Stimulated activated memory B cell treated with anti-CD40 and anti-IgM and Interleukin-4, amounts not matched to agents 10 μg/mL and 1 μg/mL and 100 μg/mL, for 72 hours (primary cell): ENCODE results near the gene KDM4F.
A peak's percentile ranks its signal among the peaks of the same experiment; 100 is the strongest.
"Not testable (repeated sequence)": the region's sequence is repeated elsewhere in the genome, so short reads cannot be mapped to it uniquely, and the experiment has no call there.

ENCODE experiments used
- ATAC-seq: fragments of 150-1000 bp; cut with Tn5 transposase; 2 replicates; pipeline ENCODE4 v1.10.0; 2021
- H3K27ac Mint-ChIP-seq: one replicate; pipeline ENCODE4 v1.8.0; 2022; ENCODE audit warnings: mild to moderate bottlenecking, mixed read lengths
- H3K27me3 Mint-ChIP-seq: one replicate; pipeline ENCODE4 v1.8.0; 2022; ENCODE audit warnings: mixed read lengths
- H3K36me3 Mint-ChIP-seq: one replicate; pipeline ENCODE4 v1.8.0; 2022; ENCODE audit warnings: mixed read lengths
- H3K4me1 Mint-ChIP-seq: one replicate; pipeline ENCODE4 v1.8.0; 2022; ENCODE audit warnings: mixed read lengths
- H3K4me3 Mint-ChIP-seq: one replicate; pipeline ENCODE4 v1.8.0; 2022; ENCODE audit warnings: mild to moderate bottlenecking, moderate library complexity, mixed read lengths
- H3K9me3 Mint-ChIP-seq: one replicate; pipeline ENCODE4 v1.8.0; 2022; ENCODE audit warnings: mixed read lengths

Gene KDM4F

GRCh38 chr11:95049122-95049521 is at the start of gene KDM4F:
Gene KDM4F, plus strand, starts transcription at chr11:95049422.
- not testable (repeated sequence) for H3K4me1 Mint-ChIP-seq, H3K36me3 Mint-ChIP-seq
- H3K27me3 Mint-ChIP-seq, result peaks cover 21% of the 10 kb centered on the region

GRCh38 chr11:95003716-95004115 is 45.5 kb upstream of the KDM4F start:
- no peaks in the 10 kb centered on the region for H3K4me1 Mint-ChIP-seq
- H3K4me3 Mint-ChIP-seq, result no peak overlapping the region
- peaks cover 4% of the 10 kb centered on the region for H3K9me3 Mint-ChIP-seq
- H3K36me3 Mint-ChIP-seq, result peaks cover 3% of the 10 kb centered on the region
- peaks cover 16% of the 10 kb centered on the region for H3K27me3 Mint-ChIP-seq
- H3K27ac Mint-ChIP-seq, result no peak overlapping the region
- no peak for ATAC-seq

More at GRCh38 chr11:95049122-95049521, at the start of gene KDM4F:
- H3K4me3 Mint-ChIP-seq, H3K27ac Mint-ChIP-seq, ATAC-seq, H3K9me3 Mint-ChIP-seq: not testable (repeated sequence)

GRCh38 chr11:95005642-95006041 is 43.6 kb upstream of the KDM4F start:
- no peak for ATAC-seq
- H3K4me1 Mint-ChIP-seq, result no peaks in the 10 kb centered on the region
- H3K9me3 Mint-ChIP-seq, result peaks cover 4% of the 10 kb centered on the region
- peaks cover 21% of the 10 kb centered on the region for H3K27me3 Mint-ChIP-seq
- H3K36me3 Mint-ChIP-seq, result no peaks in the 10 kb centered on the region
- no peak overlapping the region for H3K27ac Mint-ChIP-seq
- no peak overlapping the region for H3K4me3 Mint-ChIP-seq

- H3K27me3 Mint-ChIP-seq, result peaks cover 44% of the 10 kb centered on the region
- H3K27ac Mint-ChIP-seq, result no peak overlapping the region
- no peaks in the 10 kb centered on the region for H3K4me1 Mint-ChIP-seq
Observed at GRCh38 chr11:95011376-95011775, 37.8 kb upstream of the KDM4F start.

GRCh38 chr11:95014184-95014821 is 34.9 kb upstream of the KDM4F start:
- Mint-ChIP-seq H3K27ac (no peak overlapping the region), H3K27me3 (peaks cover 35% of the 10 kb centered on the region), H3K9me3 (no peaks in the 10 kb centered on the region), H3K4me3 (no peak overlapping the region), H3K36me3 (no peaks in the 10 kb centered on the region), H3K4me1 (no peaks in the 10 kb centered on the region)
- no peak for ATAC-seq

More at GRCh38 chr11:95011376-95011775, 37.8 kb upstream of the KDM4F start:
- Mint-ChIP-seq H3K9me3 (peaks cover 4% of the 10 kb centered on the region), H3K36me3 (no peaks in the 10 kb centered on the region), H3K4me3 (no peak overlapping the region)
- ATAC-seq, result no peak

GRCh38 chr11:95016139-95016538 is 33.1 kb upstream of the KDM4F start:
- no peaks in the 10 kb centered on the region for H3K4me1 Mint-ChIP-seq
- no peaks in the 10 kb centered on the region for H3K36me3 Mint-ChIP-seq
- no peak overlapping the region for H3K4me3 Mint-ChIP-seq
- H3K27me3 Mint-ChIP-seq, result peaks cover 27% of the 10 kb centered on the region
- H3K27ac Mint-ChIP-seq, result no peak overlapping the region
- no peak for ATAC-seq
- no peaks in the 10 kb centered on the region for H3K9me3 Mint-ChIP-seq

- not testable (repeated sequence) for H3K27me3 Mint-ChIP-seq, H3K9me3 Mint-ChIP-seq, H3K4me3 Mint-ChIP-seq, ATAC-seq, H3K27ac Mint-ChIP-seq, H3K36me3 Mint-ChIP-seq, H3K4me1 Mint-ChIP-seq
Observed at GRCh38 chr11:95021468-95021867, 27.8 kb upstream of the KDM4F start.

- H3K36me3 Mint-ChIP-seq, result no peaks in the 10 kb centered on the region
- ATAC-seq, result no peak
Observed at GRCh38 chr11:95024958-95025357, 24.3 kb upstream of the KDM4F start, which contains the start of gene KDM4E. Gene KDM4E, plus strand, starts transcription at chr11:95025258. Its CDS starts 300 bp downstream, at chr11:95025558.

GRCh38 chr11:95025594-95025993 is 23.6 kb upstream of the KDM4F start:
- not testable (repeated sequence) for H3K27ac Mint-ChIP-seq

More at GRCh38 chr11:95024958-95025357, 24.3 kb upstream of the KDM4F start, which contains the start of gene KDM4E:
- H3K4me3 Mint-ChIP-seq, result no peak within 1 kb of the TSS
- H3K4me1 Mint-ChIP-seq, result no peaks in the 10 kb centered on the region
- no peaks in the 10 kb centered on the region for H3K27me3 Mint-ChIP-seq
- H3K9me3 Mint-ChIP-seq, result no peaks in the 10 kb centered on the region
- no peak within 1 kb of the TSS for H3K27ac Mint-ChIP-seq

GRCh38 chr11:95028357-95028756 is 20.9 kb upstream of the KDM4F start:
- no peaks in the 10 kb centered on the region for H3K36me3 Mint-ChIP-seq
- no peaks in the 10 kb centered on the region for H3K4me1 Mint-ChIP-seq
- no peaks in the 10 kb centered on the region for H3K27me3 Mint-ChIP-seq
- no peak for ATAC-seq
- no peak overlapping the region for H3K27ac Mint-ChIP-seq
- no peak overlapping the region for H3K4me3 Mint-ChIP-seq
- no peaks in the 10 kb centered on the region for H3K9me3 Mint-ChIP-seq

More at GRCh38 chr11:95025594-95025993, 23.6 kb upstream of the KDM4F start:
- H3K9me3 Mint-ChIP-seq, ATAC-seq, H3K4me1 Mint-ChIP-seq, H3K4me3 Mint-ChIP-seq, H3K27me3 Mint-ChIP-seq, H3K36me3 Mint-ChIP-seq: not testable (repeated sequence)

GRCh38 chr11:95033051-95033450 is 16.2 kb upstream of the KDM4F start:
- Mint-ChIP-seq H3K27me3 (peaks cover 16% of the 10 kb centered on the region), H3K27ac (no peak overlapping the region), H3K36me3 (no peaks in the 10 kb centered on the region), H3K4me1 (no peaks in the 10 kb centered on the region), H3K4me3 (no peak overlapping the region), H3K9me3 (no peaks in the 10 kb centered on the region)
- no peak for ATAC-seq

- Mint-ChIP-seq H3K27me3 (peaks cover 31% of the 10 kb centered on the region), H3K4me1 (no peaks in the 10 kb centered on the region), H3K4me3 (no peak overlapping the region), H3K36me3 (no peaks in the 10 kb centered on the region), H3K9me3 (no peaks in the 10 kb centered on the region), H3K27ac (no peak overlapping the region)
- ATAC-seq, result no peak
Observed at GRCh38 chr11:95035316-95035715, 13.9 kb upstream of the KDM4F start.

- peak; percentile 47 for ATAC-seq
- H3K27me3 Mint-ChIP-seq, result peaks cover 51% of the 10 kb centered on the region
- H3K36me3 Mint-ChIP-seq, H3K4me3 Mint-ChIP-seq, H3K9me3 Mint-ChIP-seq, H3K27ac Mint-ChIP-seq, H3K4me1 Mint-ChIP-seq: not testable (repeated sequence)
Observed at GRCh38 chr11:95037356-95038035, 11.7 kb upstream of the KDM4F start.

- peaks cover 50% of the 10 kb centered on the region for H3K27me3 Mint-ChIP-seq
- H3K4me3 Mint-ChIP-seq, result no peak overlapping the region
- H3K36me3 Mint-ChIP-seq, result no peaks in the 10 kb centered on the region
- no peak overlapping the region for H3K27ac Mint-ChIP-seq
- no peaks in the 10 kb centered on the region for H3K9me3 Mint-ChIP-seq
- H3K4me1 Mint-ChIP-seq, result peaks cover 12% of the 10 kb centered on the region
- ATAC-seq, result no peak
Observed at GRCh38 chr11:95042239-95042638, 7.0 kb upstream of the KDM4F start.

GRCh38 chr11:95042906-95043305 is 6.3 kb upstream of the KDM4F start:
- Mint-ChIP-seq H3K4me3 (no peak overlapping the region), H3K27me3 (peaks cover 50% of the 10 kb centered on the region)
- no peak for ATAC-seq

GRCh38 chr11:95044010-95044409 is 5.2 kb upstream of the KDM4F start:
- Mint-ChIP-seq H3K4me3 (no peak overlapping the region), H3K27me3 (peaks cover 51% of the 10 kb centered on the region), H3K36me3 (no peaks in the 10 kb centered on the region), H3K27ac (peak overlapping the region; percentile 11), H3K4me1 (peaks cover 12% of the 10 kb centered on the region), H3K9me3 (no peaks in the 10 kb centered on the region)
- ATAC-seq, result no peak

More at GRCh38 chr11:95042906-95043305, 6.3 kb upstream of the KDM4F start:
- no peak overlapping the region for H3K27ac Mint-ChIP-seq
- H3K4me1 Mint-ChIP-seq, result peaks cover 12% of the 10 kb centered on the region
- H3K9me3 Mint-ChIP-seq, result no peaks in the 10 kb centered on the region
- no peaks in the 10 kb centered on the region for H3K36me3 Mint-ChIP-seq
